GM12873 (cell line): ENCODE measurements around the gene RNH1.

ENCODE experiments used
- TF ChIP-seq, protein P1 (sequence below): IDR thresholded peaks from 2 replicates; pipeline ENCODE4 v1.5.1; 2012; ENCODE audit warnings: low read depth, mild to moderate bottlenecking, moderate library complexity, low read length, control low read depth; ENCODE audit not compliant: insufficient read depth; ENCODE audit errors: missing control alignments

RNH1 gene

DNA sequence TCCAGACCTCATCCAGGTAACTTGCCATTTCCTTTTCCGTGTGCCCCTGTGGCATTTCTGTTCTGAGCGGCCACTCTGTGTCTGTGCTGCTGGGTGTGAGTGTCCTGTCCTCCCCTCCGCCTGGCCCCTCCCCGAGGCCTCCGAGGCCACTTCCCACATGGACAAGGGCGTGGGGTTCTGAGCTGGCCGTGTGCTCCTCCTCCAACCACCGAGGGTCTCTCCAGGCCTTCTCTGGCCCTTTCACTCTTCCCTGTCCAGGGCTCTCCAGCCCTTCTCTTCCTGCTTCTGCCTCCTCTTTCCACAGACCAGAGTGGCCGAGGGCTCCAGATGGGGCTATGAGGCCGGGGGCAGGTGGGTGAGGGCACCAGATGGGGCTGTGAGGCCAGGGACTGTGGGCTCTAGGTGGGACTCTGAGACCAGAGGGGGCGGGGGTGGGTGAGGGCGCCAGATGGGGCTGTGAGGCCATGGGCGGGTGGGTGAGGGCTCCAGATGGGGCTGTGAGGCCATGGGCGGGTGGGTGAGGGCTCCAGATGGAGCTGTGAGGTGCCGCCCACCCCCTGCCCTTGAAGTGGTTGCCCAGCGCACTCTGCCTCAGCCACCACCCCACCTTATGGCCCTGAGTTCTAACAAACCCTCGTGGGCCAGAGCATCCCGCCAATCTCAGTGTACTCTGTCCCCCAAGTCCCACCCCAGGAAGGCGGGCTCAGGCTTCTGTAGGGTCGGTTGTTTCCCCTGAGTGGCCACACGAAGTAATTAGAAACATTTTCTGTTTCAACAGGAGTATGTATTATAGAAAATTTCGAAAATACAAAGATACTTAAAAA lies 32.9 kb downstream of the RNH1 start:
- TF ChIP-seq, protein P1, sequence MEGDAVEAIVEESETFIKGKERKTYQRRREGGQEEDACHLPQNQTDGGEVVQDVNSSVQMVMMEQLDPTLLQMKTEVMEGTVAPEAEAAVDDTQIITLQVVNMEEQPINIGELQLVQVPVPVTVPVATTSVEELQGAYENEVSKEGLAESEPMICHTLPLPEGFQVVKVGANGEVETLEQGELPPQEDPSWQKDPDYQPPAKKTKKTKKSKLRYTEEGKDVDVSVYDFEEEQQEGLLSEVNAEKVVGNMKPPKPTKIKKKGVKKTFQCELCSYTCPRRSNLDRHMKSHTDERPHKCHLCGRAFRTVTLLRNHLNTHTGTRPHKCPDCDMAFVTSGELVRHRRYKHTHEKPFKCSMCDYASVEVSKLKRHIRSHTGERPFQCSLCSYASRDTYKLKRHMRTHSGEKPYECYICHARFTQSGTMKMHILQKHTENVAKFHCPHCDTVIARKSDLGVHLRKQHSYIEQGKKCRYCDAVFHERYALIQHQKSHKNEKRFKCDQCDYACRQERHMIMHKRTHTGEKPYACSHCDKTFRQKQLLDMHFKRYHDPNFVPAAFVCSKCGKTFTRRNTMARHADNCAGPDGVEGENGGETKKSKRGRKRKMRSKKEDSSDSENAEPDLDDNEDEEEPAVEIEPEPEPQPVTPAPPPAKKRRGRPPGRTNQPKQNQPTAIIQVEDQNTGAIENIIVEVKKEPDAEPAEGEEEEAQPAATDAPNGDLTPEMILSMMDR = no peak

DNA sequence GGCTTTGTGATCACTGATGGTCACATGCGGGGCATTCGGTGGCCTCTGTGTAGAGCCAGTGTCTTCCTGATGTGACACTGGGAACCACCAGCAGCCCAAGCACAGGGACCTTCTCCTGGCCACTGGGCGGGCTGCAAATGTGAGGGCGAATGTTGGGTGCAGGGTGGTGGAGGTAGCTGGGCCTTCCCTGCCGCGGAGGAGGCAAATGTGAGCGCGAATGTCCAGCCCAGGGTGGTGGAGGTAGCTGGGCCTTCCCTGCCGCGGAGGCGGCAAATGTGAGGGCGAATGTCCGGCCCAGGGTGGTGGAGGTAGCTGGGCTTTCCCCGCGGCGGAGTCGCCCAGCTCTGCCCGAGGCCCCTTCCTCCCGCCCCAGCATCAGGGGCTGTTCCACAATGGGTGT lies 33.6 kb downstream of the RNH1 start:
- TF ChIP-seq, protein P1 = no peak

DNA sequence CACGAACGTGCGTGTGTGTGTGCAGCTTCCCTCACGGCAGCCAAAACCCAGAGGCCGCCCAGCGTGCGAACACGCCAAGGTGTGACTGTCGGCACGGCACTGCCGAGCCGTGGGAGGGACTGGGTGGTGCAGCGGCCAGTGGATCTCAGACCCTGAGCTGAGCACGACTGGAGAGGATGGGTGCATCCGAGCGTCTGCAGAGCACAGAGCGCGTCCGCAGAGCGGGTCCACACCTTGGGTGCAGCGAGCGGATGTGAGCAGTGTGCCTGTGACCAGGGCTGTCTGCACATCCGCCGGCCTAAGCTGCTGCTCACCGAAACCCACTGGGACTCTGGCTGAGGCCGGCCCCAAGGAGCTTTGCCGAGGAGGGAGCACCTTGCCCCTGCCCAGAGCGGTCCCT lies 34.2 kb downstream of the RNH1 start:
- TF ChIP-seq, protein P1 = no peak

DNA sequence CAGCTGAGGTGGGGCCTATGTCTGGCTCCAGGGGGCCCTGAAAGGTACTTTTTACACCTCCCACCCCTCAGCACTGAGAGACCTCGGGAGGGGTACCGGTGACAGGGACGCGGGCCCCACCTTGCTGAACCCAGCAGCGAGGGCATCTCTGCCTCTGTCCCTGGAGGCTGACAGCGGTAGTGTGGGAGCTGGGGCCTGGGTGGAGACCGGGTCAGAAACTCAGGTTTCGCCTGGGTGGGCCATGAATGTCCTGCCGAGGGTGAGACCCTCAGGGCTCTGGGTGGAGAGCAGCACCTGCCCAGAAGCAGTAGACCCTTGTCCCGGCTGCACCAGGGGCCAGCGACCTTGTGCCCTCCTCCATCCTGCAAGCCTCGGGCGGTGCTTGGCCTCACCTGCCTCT lies 34.8 kb downstream of the RNH1 start:
- TF ChIP-seq, protein P1 = peak; percentile 13

DNA sequence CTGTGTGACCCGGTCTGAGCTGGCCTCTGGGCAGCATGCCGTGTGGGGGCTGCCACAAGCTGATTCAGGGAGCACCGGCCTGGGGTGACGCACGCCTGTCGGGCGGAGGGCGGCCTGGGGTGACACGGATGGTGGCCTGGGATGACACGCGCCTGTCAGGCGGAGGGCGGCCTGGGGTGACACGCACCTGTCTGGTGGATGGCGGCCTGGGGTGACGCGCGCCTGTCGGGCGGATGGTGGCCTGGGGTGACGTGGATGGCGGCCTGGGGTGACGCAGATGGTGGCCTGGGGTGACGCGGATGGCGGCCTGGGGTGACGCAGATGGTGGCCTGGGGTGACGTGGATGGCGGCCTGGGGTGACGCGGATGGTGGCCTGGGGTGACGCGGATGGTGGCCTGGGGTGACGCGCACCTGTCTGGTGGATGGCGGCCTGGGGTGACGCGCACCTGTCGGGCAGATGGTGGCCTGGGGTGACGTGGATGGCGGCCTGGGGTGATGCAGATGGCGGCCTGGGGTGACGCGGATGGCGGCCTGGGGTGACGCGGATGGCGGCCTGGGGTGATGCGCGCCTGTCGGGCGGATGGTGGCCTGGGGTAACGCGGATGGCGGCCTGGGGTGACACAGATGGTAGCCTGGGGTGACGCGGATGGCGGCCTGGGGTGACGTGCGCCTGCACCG lies 35.4 kb downstream of the RNH1 start:
- TF ChIP-seq, protein P1 = no peak

DNA sequence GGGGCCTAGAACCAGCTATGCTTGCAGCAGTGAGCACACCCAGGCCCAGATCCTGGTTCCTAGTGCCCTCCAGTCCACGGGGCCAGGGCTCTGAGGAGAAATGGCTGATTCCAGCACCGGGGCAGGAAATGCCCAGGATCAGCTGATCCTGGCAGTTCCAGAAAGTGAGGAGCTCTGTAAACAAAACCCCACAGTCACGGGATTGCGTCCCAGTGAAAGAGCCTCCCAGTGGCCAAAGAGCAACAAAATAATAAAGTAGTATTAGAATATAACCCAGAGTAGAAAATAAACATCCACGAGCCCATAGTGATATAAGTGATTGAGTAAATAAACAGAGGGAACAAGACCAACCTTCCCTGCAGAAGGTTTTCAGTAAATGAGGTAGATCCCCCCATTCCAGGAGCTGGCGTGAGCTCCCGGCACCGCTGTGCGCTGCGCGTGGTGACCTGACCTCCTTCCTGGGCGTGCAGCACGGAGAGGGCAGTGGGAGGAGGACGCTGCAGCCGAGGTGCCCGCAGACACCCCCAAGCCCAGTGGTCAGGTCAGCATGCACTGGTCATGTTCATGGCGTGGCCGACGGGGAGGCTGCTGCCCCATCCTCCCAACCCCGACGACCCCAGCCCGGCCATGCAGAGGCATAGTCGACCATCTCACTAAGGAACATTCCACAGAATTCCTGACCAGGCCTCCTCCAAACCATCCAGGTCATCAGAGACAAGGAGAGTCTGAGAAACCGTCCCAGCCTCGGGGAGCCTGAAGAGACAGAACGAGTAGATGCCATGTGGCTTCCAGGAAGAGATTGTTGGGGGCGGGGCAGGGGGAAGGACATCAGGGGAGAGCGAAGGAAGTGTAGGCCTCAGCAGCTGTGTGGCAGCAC lies 37.1 kb downstream of the RNH1 start:
- TF ChIP-seq, protein P1 = no peak

DNA sequence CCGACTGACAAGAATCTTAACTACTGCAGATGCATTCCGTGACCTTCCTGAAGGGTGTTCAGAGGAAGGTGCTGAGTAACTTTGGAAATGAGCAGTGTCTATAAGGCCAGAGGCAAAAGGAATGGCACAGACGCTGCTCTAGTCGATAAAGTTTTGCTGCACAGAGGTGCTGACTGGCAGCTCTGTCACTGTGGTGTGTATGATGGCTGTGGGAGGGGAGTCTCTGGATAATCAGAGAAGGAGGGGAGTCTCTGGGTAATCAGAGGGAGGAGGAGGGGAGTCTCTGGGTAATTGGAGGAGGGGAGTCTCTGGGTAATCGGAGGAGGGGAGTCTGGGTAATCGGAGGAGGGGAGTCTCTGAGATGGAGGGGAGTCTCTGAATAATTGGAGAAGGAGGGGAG lies 38.5 kb downstream of the RNH1 start:
- TF ChIP-seq, protein P1 = no peak
